K562 (cell line): ENCODE measurements around the gene NFILZ.

Source experiments
- CTCF ChIP-seq, 3 experiments: IDR thresholded peaks in 2 of 3; conservative IDR thresholded peaks in 1 of 3; 2 replicates each; pipeline ENCODE4 v1.5.1; 2011 to 2012; ENCODE audit warnings: low read length in 3 of 3, mild to moderate bottlenecking in 3 of 3, control low read depth in 2 of 3, improper control_type of control experiment in 1 of 3, inconsistent platforms in 1 of 3, low read depth in 1 of 3, mixed read lengths in 1 of 3, moderate library complexity in 1 of 3; ENCODE audit not compliant: insufficient read depth in 2 of 3
- E2F5 ChIP-seq: sonication (generic); formaldehyde crosslinking; IDR thresholded peaks from 2 replicates; pipeline ENCODE4 v1.8.0; 2022; ENCODE audit warnings: mild to moderate bottlenecking, missing genetic modification reagents
- FOXP1 ChIP-seq: sonication (generic); formaldehyde crosslinking; IDR thresholded peaks from 2 replicates; pipeline ENCODE4 v1.8.0; 2022; ENCODE audit warnings: mild to moderate bottlenecking, missing genetic modification reagents
- ID3 ChIP-seq, 2 experiments: fragments of 250-450 bp in 1 of 2; fragments of 450-650 bp in 1 of 2; sonication (Bioruptor Pico) in 1 of 2; IDR thresholded peaks; 2 replicates each; pipeline versions ENCODE4 v1.6.1 to v1.8.0; 2016 to 2021; ENCODE audit warnings: mild to moderate bottlenecking in 2 of 2, moderate library complexity in 2 of 2, missing compliant biosample characterization in 1 of 2, missing genetic modification characterization in 1 of 2
- NCOA6 ChIP-seq: fragments of 450-650 bp; IDR thresholded peaks from 2 replicates; pipeline ENCODE4 v1.6.1; 2017; ENCODE audit warnings: mild to moderate bottlenecking
- PHF21A ChIP-seq: fragments of 450-650 bp; IDR thresholded peaks from 2 replicates; pipeline ENCODE4 v1.6.1; 2017; ENCODE audit warnings: low read depth, borderline replicate concordance
- RAD21 ChIP-seq, 2 experiments: fragments of 250-450 bp in 1 of 2; fragments of 450-650 bp in 1 of 2; sonication (Bioruptor Pico) in 1 of 2; formaldehyde crosslinking in 1 of 2; IDR thresholded peaks in 1 of 2; conservative IDR thresholded peaks in 1 of 2; 2 replicates each; pipeline versions ENCODE4 v1.4.0 to v1.8.0; 2020 to 2022; ENCODE audit warnings: mild to moderate bottlenecking in 2 of 2, moderate library complexity in 1 of 2
- RAD51 ChIP-seq: fragments of 450-650 bp; IDR thresholded peaks from 2 replicates; pipeline ENCODE4 v1.7.1; 2016; ENCODE audit warnings: low read depth, mild to moderate bottlenecking, borderline replicate concordance
- SP2 ChIP-seq: IDR thresholded peaks from 2 replicates; pipeline ENCODE4 v1.6.1; 2011; ENCODE audit warnings: mild to moderate bottlenecking, low read depth, low read length, moderate library complexity; ENCODE audit not compliant: poor library complexity, severe bottlenecking; ENCODE audit errors: extremely low read depth
- YY1 ChIP-seq, 3 experiments: IDR thresholded peaks; 2 replicates each; pipeline ENCODE4 v1.6.1; 2011; ENCODE audit warnings: low read length in 2 of 3, mild to moderate bottlenecking in 2 of 3, moderate library complexity in 2 of 3, borderline replicate concordance in 1 of 3, control low read depth in 1 of 3, low read depth in 1 of 3; ENCODE audit not compliant: insufficient read depth in 3 of 3, insufficient replicate concordance in 2 of 3, control insufficient read depth in 1 of 3, insufficient read length in 1 of 3; ENCODE audit errors: extremely low read depth in 1 of 3
- ZBTB33 ChIP-seq: sonication (generic); formaldehyde crosslinking; IDR thresholded peaks from 2 replicates; pipeline ENCODE4 v1.8.1; 2023; ENCODE audit warnings: mild to moderate bottlenecking, missing genetic modification reagents
- ZNF507 ChIP-seq: conservative IDR thresholded peaks from 2 replicates; pipeline ENCODE4 v1.6.1; 2017; ENCODE audit warnings: missing genetic modification characterization, missing compliant biosample characterization

GRCh38 chr19:8643860-8644653, 13.6 kb downstream of the NFILZ start:
- TF ChIP-seq SP2 (no peak), RAD21 (CRISPR knock-in tag; conservative IDR thresholded peaks at IDR 0.05 in 1 of 2, IDR thresholded peaks at IDR 0.05 in 1 of 2) (no peak), NCOA6 (no peak), CTCF (IDR thresholded peaks at IDR 0.05 in 2 of 3, conservative IDR thresholded peaks at IDR 0.05 in 1 of 3; ENCODE audit: insufficient read depth in 2 of 3, low read depth in 1 of 3, low read length in 3 of 3) (no peak), YY1 (IDR thresholded peaks at IDR 0.05; ENCODE audit: borderline replicate concordance in 1 of 3, control insufficient read depth in 1 of 3, extremely low read depth in 1 of 3, insufficient read depth in 3 of 3, insufficient read length in 1 of 3, insufficient replicate concordance in 2 of 3, low read depth in 1 of 3, low read length in 2 of 3) (no peak), ZNF507 (tag) (no peak), FOXP1 (CRISPR knock-in tag) (no peak), E2F5 (CRISPR knock-in tag) (no peak), PHF21A (no peak), RAD51 (no peak), ZBTB33 (CRISPR knock-in tag) (no peak), ID3 (CRISPR knock-in tag; IDR thresholded peaks at IDR 0.05) (no peak), ID3 (tag; IDR thresholded peaks at IDR 0.05) (no peak)
